ENCODE measurements around the gene CHD1. TPM values are rescaled to one million over a fixed set of nuclear protein-coding genes. Genes with fewer than 3 reads are reported as not detected.

The CHD1 gene
- total RNA-seq, 1 donor from 2014 or later, result 103 TPM

DNA sequence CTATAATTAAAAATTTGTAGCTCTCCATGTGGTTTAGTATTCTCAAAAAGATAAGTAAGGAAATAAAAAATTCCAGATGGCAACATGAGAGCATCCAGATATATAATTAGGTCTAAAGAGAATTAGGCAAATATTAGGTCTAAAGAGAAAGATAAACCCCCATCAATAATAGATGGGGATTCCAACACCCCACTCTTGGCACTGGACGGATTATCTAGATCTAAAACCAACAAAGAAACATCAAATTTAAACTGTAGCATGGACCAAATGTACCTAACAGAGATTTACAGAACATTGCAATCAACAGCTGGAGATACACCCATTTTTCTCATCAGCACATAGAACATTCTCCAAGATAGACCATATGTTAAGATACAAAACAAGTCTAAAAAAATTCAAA lies 123.7 kb downstream of the CHD1 start:
- no peak for DNase-seq

DNA sequence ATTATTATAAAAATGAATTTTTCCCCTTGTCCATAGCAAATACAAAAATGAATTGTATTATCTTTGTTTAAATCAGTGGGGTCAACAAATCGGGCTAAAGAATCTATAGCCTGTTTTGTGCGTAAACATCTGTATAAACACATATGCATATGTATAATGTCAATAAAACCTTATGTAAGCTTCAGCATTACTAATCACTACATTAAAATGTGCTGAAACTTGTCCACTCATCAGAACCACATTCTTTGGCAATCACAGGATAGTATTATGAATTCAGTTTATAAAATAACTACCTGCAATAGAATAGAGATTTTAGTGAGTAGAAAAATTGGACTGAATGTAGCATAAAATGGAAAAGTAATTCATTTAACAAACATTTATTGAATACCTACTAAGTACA lies 124.7 kb downstream of the CHD1 start:
- DNase-seq, result no peak

Small RNA genes lying within 50 kb of the gene (small RNA-seq; reads per million reads assigned to genes)
- gene RF00019 (ENCODE audit: low replicate concordance) (not detected), gene RNU6-402P (ENCODE audit: low replicate concordance) (not detected)

Other genes starting within 250 kb of the CHD1 start
- gene RGMB, start 155.3 kb downstream of the CHD1 start, total RNA-seq, result 25.3 TPM